ENCODE measurements around the gene FIZ1. TPM values are rescaled to one million over a fixed set of nuclear protein-coding genes. Genes with fewer than 3 reads are reported as not detected.

The FIZ1 gene
- total and polyA plus RNA-seq, 11 donors: 10.0 to 16.7 (median 12.9) TPM

DNA sequence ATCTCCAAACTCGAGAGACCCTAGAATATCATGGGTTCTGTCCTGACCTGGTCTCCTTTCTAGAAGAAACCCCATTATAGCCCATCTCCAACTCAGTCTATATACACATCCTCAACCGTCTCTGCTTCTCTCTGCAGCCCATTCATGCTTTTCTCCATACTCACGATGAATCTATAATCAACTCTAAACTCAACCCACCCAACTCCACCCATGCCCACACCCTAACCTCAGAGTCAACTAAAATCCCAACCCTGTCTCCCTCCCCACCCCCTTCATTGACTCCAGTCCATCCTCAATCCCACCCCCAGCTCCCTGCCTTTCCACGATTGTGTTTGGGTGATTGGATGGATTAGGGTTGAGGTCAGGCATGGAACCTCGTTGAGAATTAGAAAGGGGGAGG, 55.8 kb downstream of the FIZ1 start:
- intact Hi-C loops (cut with DNase I): no loop called here
- TF ChIP-seq, protein P1, sequence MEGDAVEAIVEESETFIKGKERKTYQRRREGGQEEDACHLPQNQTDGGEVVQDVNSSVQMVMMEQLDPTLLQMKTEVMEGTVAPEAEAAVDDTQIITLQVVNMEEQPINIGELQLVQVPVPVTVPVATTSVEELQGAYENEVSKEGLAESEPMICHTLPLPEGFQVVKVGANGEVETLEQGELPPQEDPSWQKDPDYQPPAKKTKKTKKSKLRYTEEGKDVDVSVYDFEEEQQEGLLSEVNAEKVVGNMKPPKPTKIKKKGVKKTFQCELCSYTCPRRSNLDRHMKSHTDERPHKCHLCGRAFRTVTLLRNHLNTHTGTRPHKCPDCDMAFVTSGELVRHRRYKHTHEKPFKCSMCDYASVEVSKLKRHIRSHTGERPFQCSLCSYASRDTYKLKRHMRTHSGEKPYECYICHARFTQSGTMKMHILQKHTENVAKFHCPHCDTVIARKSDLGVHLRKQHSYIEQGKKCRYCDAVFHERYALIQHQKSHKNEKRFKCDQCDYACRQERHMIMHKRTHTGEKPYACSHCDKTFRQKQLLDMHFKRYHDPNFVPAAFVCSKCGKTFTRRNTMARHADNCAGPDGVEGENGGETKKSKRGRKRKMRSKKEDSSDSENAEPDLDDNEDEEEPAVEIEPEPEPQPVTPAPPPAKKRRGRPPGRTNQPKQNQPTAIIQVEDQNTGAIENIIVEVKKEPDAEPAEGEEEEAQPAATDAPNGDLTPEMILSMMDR (IDR thresholded peaks at IDR 0.05): no peak
- no peak for TF ChIP-seq POLR2A (IDR thresholded peaks at IDR 0.05)
- Histone ChIP-seq H3K9me3 (no peaks in the 10 kb centered on the region), H3K27ac (no peak overlapping the region), H3K4me1 (peaks cover 0 to 37% (median 21%) of the 10 kb centered on the region in 12 donors), H3K36me3 (no peaks in the 10 kb centered on the region), H3K4me3 (no peak overlapping the region), H3K27me3 (no peaks in the 10 kb centered on the region)
- WGBS, 4 donors: 76 to 83% (median 80%) methylated on average over 5 of the region's 5 CpGs
- no peak for DNase-seq
- ATAC-seq: no peak

DNA sequence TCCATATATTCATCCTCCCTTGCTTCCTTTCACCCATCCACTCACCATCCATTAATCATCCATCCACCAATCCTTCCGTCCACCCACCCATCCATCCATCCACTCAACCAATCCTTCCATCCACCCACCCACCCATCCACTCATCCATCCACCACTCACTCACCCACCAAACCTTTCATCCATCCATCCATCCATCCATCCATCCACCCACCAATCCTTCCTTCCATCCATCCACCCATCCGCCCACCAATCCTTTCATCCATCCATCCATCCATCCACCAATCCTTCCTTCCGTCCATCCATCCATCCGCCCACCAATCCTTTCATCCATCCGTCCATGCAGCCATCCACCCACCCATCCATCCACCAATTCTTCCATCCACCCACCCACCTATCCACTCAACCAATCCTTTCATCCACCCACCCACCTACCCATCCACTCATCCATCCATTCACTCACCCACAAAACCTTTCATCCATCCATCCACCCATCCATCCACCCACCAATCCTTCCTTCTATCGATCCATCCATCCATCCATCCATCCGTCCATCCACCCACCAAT, 56.9 kb downstream of the FIZ1 start:
- no peak for DNase-seq
- ATAC-seq: no peak
- Histone ChIP-seq H3K4me1 (peaks cover 0 to 29% (median 16%) of the 10 kb centered on the region in 12 donors), H3K27me3 (no peaks in the 10 kb centered on the region), H3K36me3 (no peaks in the 10 kb centered on the region), H3K4me3 (no peak overlapping the region), H3K27ac (no peak overlapping the region), H3K9me3 (no peaks in the 10 kb centered on the region)
- TF ChIP-seq, protein P1 (IDR thresholded peaks at IDR 0.05): no peak
- no peak for TF ChIP-seq POLR2A (IDR thresholded peaks at IDR 0.05)
- WGBS, 4 donors: 91 to 94% (median 92%) methylated on average over 7 of the region's 7 CpGs
- intact Hi-C loops (cut with DNase I): no loop called here

Other genes starting within 250 kb of the FIZ1 start
- under 1 TPM in 1 of 9 donors, not detected in 8; 0.16 TPM for gene COX6B2, start 244.8 kb downstream of the FIZ1 start, total RNA-seq
- gene COX6B2, start 244.8 kb downstream of the FIZ1 start, polyA plus RNA-seq: not detected
- gene GARIN5B, start 236.3 kb downstream of the FIZ1 start, total RNA-seq: not detected
- gene GARIN5B, start 236.3 kb downstream of the FIZ1 start, polyA plus RNA-seq: not detected
- under 1 TPM in 2 of 9 donors, not detected in 7; 0.11 to 0.43 TPM for gene IL11, start 229.1 kb downstream of the FIZ1 start, total RNA-seq
- under 1 TPM in 1 of 2 donors, not detected in 1; 0.25 TPM for gene IL11, start 229.1 kb downstream of the FIZ1 start, polyA plus RNA-seq
- gene TMEM190, start 222.7 kb downstream of the FIZ1 start, total RNA-seq: not detected
- gene TMEM190, start 222.7 kb downstream of the FIZ1 start, polyA plus RNA-seq: not detected
- gene TMEM238, start 215.2 kb downstream of the FIZ1 start, total RNA-seq: 1 to 10 TPM in 2 of 9 donors, under 1 TPM in 5, not detected in 2; 0.35 to 2.2 (median 0.56) TPM
- not detected for gene TMEM238, start 215.2 kb downstream of the FIZ1 start, polyA plus RNA-seq
- 1,000 to 10,000 TPM in 1 of 9 donors, 100 to 1,000 TPM in 8; 196 to 1,019 (median 565) TPM for gene RPL28, start 213.6 kb downstream of the FIZ1 start, total RNA-seq
- gene RPL28, start 213.6 kb downstream of the FIZ1 start, polyA plus RNA-seq: 1,000 to 10,000 TPM in 1 of 2 donors, 100 to 1,000 TPM in 1; 768 to 1,391 TPM
- 10 to 100 TPM; 16.5 to 51.8 (median 29.1) TPM for gene UBE2S, start 191.7 kb downstream of the FIZ1 start, total RNA-seq
- gene UBE2S, start 191.7 kb downstream of the FIZ1 start, polyA plus RNA-seq: 10 to 100 TPM; 10.9 to 27.3 TPM
- gene SHISA7, start 156.2 kb downstream of the FIZ1 start, total RNA-seq: not detected
- gene SHISA7, start 156.2 kb downstream of the FIZ1 start, polyA plus RNA-seq: not detected
- 100 to 1,000 TPM in 1 of 9 donors, 10 to 100 TPM in 8; 36.9 to 102 (median 48.8) TPM for gene ISOC2, start 137.9 kb downstream of the FIZ1 start, total RNA-seq
- gene ISOC2, start 137.9 kb downstream of the FIZ1 start, polyA plus RNA-seq: 10 to 100 TPM; 86.8 to 94.9 TPM
- gene C19orf85, start 134.8 kb downstream of the FIZ1 start, total RNA-seq: not detected
- not detected for gene C19orf85, start 134.8 kb downstream of the FIZ1 start, polyA plus RNA-seq
- gene ZNF628, start 122.9 kb downstream of the FIZ1 start, total RNA-seq: 10 to 100 TPM in 1 of 9 donors, 1 to 10 TPM in 8; 2.3 to 10.3 (median 4.6) TPM
- gene ZNF628, start 122.9 kb downstream of the FIZ1 start, polyA plus RNA-seq: 1 to 10 TPM; 5.4 to 7.9 TPM
- gene NAT14, start 114.3 kb downstream of the FIZ1 start, total RNA-seq: 10 to 100 TPM in 1 of 9 donors, 1 to 10 TPM in 8; 2.9 to 10.4 (median 6.7) TPM
- 1 to 10 TPM; 7.3 to 9.2 TPM for gene NAT14, start 114.3 kb downstream of the FIZ1 start, polyA plus RNA-seq
- 1 to 10 TPM in 8 of 9 donors, under 1 TPM in 1; 1.00 to 6.2 (median 3.3) TPM for gene SSC5D, start 111.1 kb downstream of the FIZ1 start, total RNA-seq
- 1 to 10 TPM in 1 of 2 donors, under 1 TPM in 1; 0.91 to 1.4 TPM for gene SSC5D, start 111.1 kb downstream of the FIZ1 start, polyA plus RNA-seq
- gene SBK2, start 62.4 kb downstream of the FIZ1 start, total RNA-seq: 1 to 10 TPM in 7 of 9 donors, under 1 TPM in 2; 0.68 to 2.6 (median 2.1) TPM
- 10 to 100 TPM in 1 of 2 donors, under 1 TPM in 1; 0.80 to 12.6 TPM for gene SBK2, start 62.4 kb downstream of the FIZ1 start, polyA plus RNA-seq
- gene SBK3, start 54.0 kb downstream of the FIZ1 start, total RNA-seq: 10 to 100 TPM in 3 of 9 donors, 1 to 10 TPM in 6; 2.4 to 14.3 (median 7.5) TPM
- gene SBK3, start 54.0 kb downstream of the FIZ1 start, polyA plus RNA-seq: 10 to 100 TPM in 1 of 2 donors, 1 to 10 TPM in 1; 5.9 to 12.4 TPM
- 10 to 100 TPM in 4 of 9 donors, 1 to 10 TPM in 5; 5.4 to 13.9 (median 9.8) TPM for gene ZNF579, start 18.7 kb downstream of the FIZ1 start, total RNA-seq
- 10 to 100 TPM in 1 of 2 donors, 1 to 10 TPM in 1; 7.9 to 10.9 TPM for gene ZNF579, start 18.7 kb downstream of the FIZ1 start, polyA plus RNA-seq
- 10 to 100 TPM; 11.0 to 34.7 (median 16.5) TPM for gene ZNF524, start 771 bp upstream of the FIZ1 start, total RNA-seq
- gene ZNF524, start 771 bp upstream of the FIZ1 start, polyA plus RNA-seq: 10 to 100 TPM; 30.6 to 33.9 TPM
- gene ZNF865, start 6.1 kb upstream of the FIZ1 start, total RNA-seq: 10 to 100 TPM; 11.4 to 19.1 (median 14.2) TPM
- gene ZNF865, start 6.1 kb upstream of the FIZ1 start, polyA plus RNA-seq: 10 to 100 TPM; 12.0 to 24.3 TPM
- gene ZNF784, start 25.0 kb upstream of the FIZ1 start, total RNA-seq: 10 to 100 TPM in 4 of 9 donors, 1 to 10 TPM in 5; 6.7 to 15.8 (median 9.2) TPM
- gene ZNF784, start 25.0 kb upstream of the FIZ1 start, polyA plus RNA-seq: 10 to 100 TPM in 1 of 2 donors, 1 to 10 TPM in 1; 8.5 to 10.4 TPM
- 10 to 100 TPM; 17.0 to 41.5 (median 21.2) TPM for gene ZNF580, start 41.5 kb upstream of the FIZ1 start, total RNA-seq
- 10 to 100 TPM in 1 of 2 donors, 1 to 10 TPM in 1; 8.2 to 18.4 TPM for gene ZNF580, start 41.5 kb upstream of the FIZ1 start, polyA plus RNA-seq
- gene ZNF581, start 44.1 kb upstream of the FIZ1 start, total RNA-seq: 10 to 100 TPM in 2 of 9 donors, 1 to 10 TPM in 7; 4.7 to 12.7 (median 7.2) TPM
- gene ZNF581, start 44.1 kb upstream of the FIZ1 start, polyA plus RNA-seq: 1 to 10 TPM; 5.5 to 9.3 TPM
- gene CCDC106, start 48.7 kb upstream of the FIZ1 start, total RNA-seq: 10 to 100 TPM; 11.7 to 25.8 (median 16.5) TPM
- gene CCDC106, start 48.7 kb upstream of the FIZ1 start, polyA plus RNA-seq: 10 to 100 TPM; 11.9 to 27.7 TPM
- gene U2AF2, start 55.5 kb upstream of the FIZ1 start, total RNA-seq: 10 to 100 TPM; 39.9 to 88.1 (median 69.9) TPM
- gene U2AF2, start 55.5 kb upstream of the FIZ1 start, polyA plus RNA-seq: 100 to 1,000 TPM in 1 of 2 donors, 10 to 100 TPM in 1; 72.7 to 104 TPM
- gene EPN1, start 75.7 kb upstream of the FIZ1 start, total RNA-seq: 100 to 1,000 TPM; 125 to 377 (median 189) TPM
- gene EPN1, start 75.7 kb upstream of the FIZ1 start, polyA plus RNA-seq: 100 to 1,000 TPM; 177 to 188 TPM
- gene NLRP9, start 138.9 kb upstream of the FIZ1 start, total RNA-seq: not detected
- not detected for gene NLRP9, start 138.9 kb upstream of the FIZ1 start, polyA plus RNA-seq
- gene RFPL4A, start 159.6 kb upstream of the FIZ1 start, total RNA-seq: not detected
- gene RFPL4A, start 159.6 kb upstream of the FIZ1 start, polyA plus RNA-seq: not detected
- not detected for gene RFPL4AL1, start 169.6 kb upstream of the FIZ1 start, total RNA-seq
- not detected for gene RFPL4AL1, start 169.6 kb upstream of the FIZ1 start, polyA plus RNA-seq
- gene NLRP11, start 232.5 kb upstream of the FIZ1 start, total RNA-seq: not detected
- not detected for gene NLRP11, start 232.5 kb upstream of the FIZ1 start, polyA plus RNA-seq
- not detected for gene NLRP4, start 237.0 kb upstream of the FIZ1 start, total RNA-seq
- gene NLRP4, start 237.0 kb upstream of the FIZ1 start, polyA plus RNA-seq: not detected

All from heart left ventricle (tissue), 16 donors.